ENCODE measurements around the gene EIF4ENIF1. TPM values are rescaled to one million over a fixed set of nuclear protein-coding genes. Genes with fewer than 3 reads are reported as not detected.

EIF4ENIF1 gene
- total RNA-seq, 6 experiments from 2014 or later, result 4.2 to 11.9 (median 8.3) TPM

- Histone ChIP-seq H3K9me3 (no peaks in the 10 kb centered on the region), H3K36me3 (peaks cover 0 to 61% (median 29%) of the 10 kb centered on the region in 4 donors), H3K4me3 (no peak overlapping the region), H3K4me1 (no peaks in the 10 kb centered on the region), H3K27ac (no peak overlapping the region), H3K27me3 (no peaks in the 10 kb centered on the region)
- no peak for ATAC-seq
- WGBS (ENCODE audit: insufficient coverage, low coverage, low lambda C conversion rate, missing lambda C conversion rate), result 100% methylated on average over 1 of the region's 3 CpGs
- TF ChIP-seq POLR2A (IDR thresholded peaks at IDR 0.05) (no peak), CTCF (IDR thresholded peaks at IDR 0.05) (no peak)
- intact Hi-C loops (cut with DNase I), result no loop called here
- DNase-seq, result no peak
Observed at GRCh38 chr22:31461699-31462098, 27.9 kb downstream of the EIF4ENIF1 start.

GRCh38 chr22:31451709-31452571 is 37.7 kb downstream of the EIF4ENIF1 start:
- 84% methylated on average over 5 of the region's 5 CpGs for WGBS (ENCODE audit: insufficient coverage, low coverage, low lambda C conversion rate, missing lambda C conversion rate)
- Histone ChIP-seq H3K4me3 (no peak overlapping the region), H3K36me3 (peaks cover 4 to 24% (median 6%) of the 10 kb centered on the region in 4 donors), H3K4me1 (peaks cover 0 to 7% (median 0%) of the 10 kb centered on the region in 4 donors), H3K9me3 (no peaks in the 10 kb centered on the region), H3K27ac (no peak overlapping the region), H3K27me3 (no peaks in the 10 kb centered on the region)
- TF ChIP-seq CTCF (IDR thresholded peaks at IDR 0.05) (peak; percentile 13 to 53 (median 50)), POLR2A (IDR thresholded peaks at IDR 0.05) (no peak)
- intact Hi-C loops (cut with DNase I), result no loop called here
- DNase-seq (no peak), ATAC-seq (peak; percentile 62 to 75 (median 68))

GRCh38 chr22:31449506-31449905 is 40.1 kb downstream of the EIF4ENIF1 start:
- no peaks in the 10 kb centered on the region for H3K27me3 ChIP-seq
- no peak overlapping the region for H3K27ac ChIP-seq
- no peaks in the 10 kb centered on the region for H3K9me3 ChIP-seq
- H3K4me1 ChIP-seq, result peaks cover 0 to 8% (median 0%) of the 10 kb centered on the region in 4 donors
- no peak overlapping the region for H3K4me3 ChIP-seq
- TF ChIP-seq POLR2A (IDR thresholded peaks at IDR 0.05), result no peak
- TF ChIP-seq CTCF (IDR thresholded peaks at IDR 0.05), result no peak
- H3K36me3 ChIP-seq, result peaks cover 1 to 31% (median 3%) of the 10 kb centered on the region in 4 donors
- WGBS (ENCODE audit: insufficient coverage, low coverage, low lambda C conversion rate, missing lambda C conversion rate), result 68% methylated on average over 4 of the region's 4 CpGs
- ATAC-seq (no peak), DNase-seq (no peak)
- intact Hi-C loops (cut with DNase I), result no loop called here

DNA sequence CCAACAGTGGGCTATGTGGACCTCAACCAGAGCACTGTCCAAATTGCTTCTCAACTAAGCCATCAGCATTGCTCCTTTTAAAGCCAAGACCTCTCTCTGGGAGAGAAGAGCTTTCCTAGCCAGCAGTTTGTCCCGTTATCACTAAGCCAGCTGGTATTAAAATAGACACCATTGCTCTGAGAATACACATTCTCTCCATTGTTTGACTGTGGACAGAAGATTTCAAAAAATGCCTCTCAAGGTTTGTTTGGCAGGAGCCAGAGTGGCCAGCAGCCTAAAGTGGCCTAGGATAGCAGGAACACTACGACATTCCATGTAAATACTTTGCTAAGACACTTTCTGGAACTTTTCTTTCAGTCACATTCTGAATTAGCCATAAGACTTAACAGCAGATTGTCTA is 41.3 kb downstream of the EIF4ENIF1 start:
- TF ChIP-seq POLR2A (IDR thresholded peaks at IDR 0.05), result no peak
- no peak for TF ChIP-seq CTCF (IDR thresholded peaks at IDR 0.05)
- intact Hi-C loops (cut with DNase I), result no loop called here
- Histone ChIP-seq H3K36me3 (peaks cover 0 to 27% (median 0%) of the 10 kb centered on the region in 4 donors), H3K4me1 (peaks cover 0 to 8% (median 0%) of the 10 kb centered on the region in 4 donors), H3K9me3 (no peaks in the 10 kb centered on the region), H3K27ac (no peak overlapping the region), H3K27me3 (no peaks in the 10 kb centered on the region), H3K4me3 (no peak overlapping the region)
- 80% methylated on average over 2 of the region's 2 CpGs for WGBS (ENCODE audit: insufficient coverage, low coverage, low lambda C conversion rate, missing lambda C conversion rate)
- DNase-seq, result no peak
- ATAC-seq, result no peak

Data from right lobe of liver (tissue), 6 donors.